HL-60 (cell line): ENCODE measurements around the gene KDM2B.
A peak's percentile ranks its signal among the peaks of the same experiment; 100 is the strongest.
"Not testable (repeated sequence)": the region's sequence is repeated elsewhere in the genome, so short reads cannot be mapped to it uniquely, and the experiment has no call there.

Source experiments
- DNase-seq, 2 experiments: peaks; one replicate each; pipeline ENCODE4 v3.0.0-alpha.2; 2010 to 2020; ENCODE audit warnings: low read depth in 1 of 2, low spot score in 1 of 2
- H3K27ac ChIP-seq: fragments of 250-450 bp; sonication (Bioruptor Pico); replicated peaks from 2 replicates; pipeline ENCODE4 v1.5.1; 2020; ENCODE audit warnings: mild to moderate bottlenecking, moderate library complexity
- H3K27me3 ChIP-seq: fragments of 250-450 bp; sonication (Bioruptor Pico); 2 replicates; pipeline ENCODE4 v1.5.1; 2021; ENCODE audit warnings: mild to moderate bottlenecking, moderate library complexity; ENCODE audit not compliant: insufficient read depth, poor library complexity, severe bottlenecking
- H3K4me3 ChIP-seq: replicated peaks from 2 replicates; pipeline ENCODE4 v1.5.1; 2011; ENCODE audit warnings: mild to moderate bottlenecking, control low read depth, low read length; ENCODE audit not compliant: insufficient read depth
- CTCF ChIP-seq: IDR thresholded peaks from one replicate; pipeline ENCODE4 v1.5.1; 2011; ENCODE audit warnings: low read length, control low read depth, inconsistent platforms; ENCODE audit not compliant: insufficient read depth
- GABPA ChIP-seq: IDR thresholded peaks from 2 replicates; pipeline ENCODE4 v1.6.1; 2012; ENCODE audit warnings: low read depth
- POLR2AphosphoS5 ChIP-seq: IDR thresholded peaks from 2 replicates; pipeline ENCODE4 v1.6.1; 2012; ENCODE audit warnings: low read depth
- REST ChIP-seq: IDR thresholded peaks from 2 replicates; pipeline ENCODE4 v1.6.1; 2012; ENCODE audit warnings: low read depth; ENCODE audit not compliant: insufficient replicate concordance
- SPI1 ChIP-seq: IDR thresholded peaks from 2 replicates; pipeline ENCODE4 v1.6.1; 2012; ENCODE audit warnings: low read depth, mild to moderate bottlenecking, borderline replicate concordance

KDM2B gene

GRCh38 chr12:121590476-121591143 is 9.8 kb upstream of the KDM2B start:
- no peak overlapping the region for H3K27ac ChIP-seq
- no peak overlapping the region for H3K4me3 ChIP-seq
- no peaks in the 10 kb centered on the region for H3K27me3 ChIP-seq
- no peak for DNase-seq
- TF ChIP-seq SPI1 (no peak), POLR2AphosphoS5 (no peak)

- H3K27me3 ChIP-seq, H3K4me3 ChIP-seq, DNase-seq, H3K27ac ChIP-seq: not testable (repeated sequence)
These were observed 4.1 kb upstream of the KDM2B start for GRCh38 chr12:121584885-121585284.

- H3K27ac ChIP-seq, H3K4me3 ChIP-seq, H3K27me3 ChIP-seq, DNase-seq: not testable (repeated sequence)
These were observed 2.5 kb upstream of the KDM2B start for GRCh38 chr12:121583334-121583661.

- no peak for DNase-seq
- no peaks in the 10 kb centered on the region for H3K27me3 ChIP-seq
- TF ChIP-seq REST, result no peak
- TF ChIP-seq GABPA, result no peak
- TF ChIP-seq CTCF, result no peak
- TF ChIP-seq SPI1, result no peak
- TF ChIP-seq POLR2AphosphoS5, result no peak
- no peak overlapping the region for H3K4me3 ChIP-seq
- H3K27ac ChIP-seq, result no peak overlapping the region
These were observed 1.9 kb upstream of the KDM2B start for GRCh38 chr12:121582583-121583333.

- peak overlapping the region; percentile 0; the same call in 1 of the 2 replicates for H3K4me3 ChIP-seq
- no peak for TF ChIP-seq GABPA
- no peak for TF ChIP-seq REST
- TF ChIP-seq CTCF, result no peak
- TF ChIP-seq SPI1, result no peak
- no peak for TF ChIP-seq POLR2AphosphoS5
- peak in 1 of 2 experiments; percentile 39 for DNase-seq
- no peaks in the 10 kb centered on the region for H3K27me3 ChIP-seq
- H3K27ac ChIP-seq, result no peak overlapping the region
These were observed 1.0 kb upstream of the KDM2B start for GRCh38 chr12:121581686-121582429.
